Posterior vena cava (tissue), 2 donors: Measurements from ENCODE around the gene ADGRG6. TPM values are rescaled to one million over a fixed set of nuclear protein-coding genes. Genes with fewer than 3 reads are reported as not detected.

Source experiments
- DNase-seq: peaks from one replicate; pipeline ENCODE4 v3.0.0-alpha.2; 2020; ENCODE audit warnings: low spot score
- intact Hi-C, 2 donors: fragments of 100-400 bp; cut with DNase I; formaldehyde crosslinking; loops; one replicate each; pipeline versions ENCODE4 v1.14.1 to v1.14.2; 2022 to 2023
- total RNA-seq, 2 donors: library from RNA; stranded (reverse); fragmentation: NEBNext Ultra II Directional; extraction: Animal tissue kit (Norgen Biotek cat#: 25700); gene quantifications; one replicate each; pipeline ENCODE4 v1.2.1, GENCODE V29; 2021
- donor health status: DM: yes; HTN: yes; CAD: no.
- donor health status: DM: yes; HTN: yes; CAD: no.

The ADGRG6 gene
- total RNA-seq, 2 donors from 2014 or later = 10.2 to 15.1 TPM

DNA sequence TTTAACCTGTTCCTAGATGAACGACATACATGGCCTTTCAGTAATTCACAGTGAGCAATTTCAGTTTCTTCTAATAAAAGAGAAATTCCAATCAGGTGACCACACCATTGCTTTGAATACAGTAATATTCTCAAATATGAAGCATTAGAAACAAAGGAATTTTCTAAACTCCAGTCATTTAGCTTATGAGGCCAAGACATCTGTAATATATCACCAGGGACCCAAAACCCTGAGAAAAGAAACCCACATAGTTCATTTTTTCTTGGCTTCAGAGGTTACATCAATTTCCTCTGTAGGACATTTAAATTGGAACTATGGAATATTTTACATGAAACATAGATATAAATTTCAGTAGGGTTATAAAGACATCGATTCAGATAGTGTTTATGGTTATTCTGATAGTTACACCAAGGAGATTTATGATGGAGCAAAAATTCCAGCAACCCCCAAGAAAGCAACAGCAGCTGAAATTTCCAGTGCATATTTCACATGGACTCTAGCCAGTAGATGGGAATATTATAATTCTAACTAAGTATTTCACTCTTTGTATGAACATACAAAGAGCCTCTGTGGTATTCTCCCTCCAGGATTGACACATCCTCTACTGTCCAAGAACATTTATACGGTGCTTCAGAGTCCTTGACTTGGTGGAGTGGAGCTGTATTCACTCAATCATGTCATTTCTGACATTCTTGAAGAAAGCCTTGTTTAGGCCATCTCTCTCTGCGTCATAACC, 82.9 kb downstream of the ADGRG6 start:
- no peak for DNase-seq
- intact Hi-C loops = loop anchor here in 1 of 2 donors (10.0 kb wide), 1 partner anchor 240 kb away; the partner anchor contains the start of genes NMBR and VTA1

GRCh38 chr6:142385352-142385751, 83.5 kb downstream of the ADGRG6 start:
- intact Hi-C loops = loop anchor here in 1 of 2 donors (10.0 kb wide), 1 partner anchor 241 kb away; the partner anchor contains the start of genes NMBR and VTA1
- no peak for DNase-seq

DNA sequence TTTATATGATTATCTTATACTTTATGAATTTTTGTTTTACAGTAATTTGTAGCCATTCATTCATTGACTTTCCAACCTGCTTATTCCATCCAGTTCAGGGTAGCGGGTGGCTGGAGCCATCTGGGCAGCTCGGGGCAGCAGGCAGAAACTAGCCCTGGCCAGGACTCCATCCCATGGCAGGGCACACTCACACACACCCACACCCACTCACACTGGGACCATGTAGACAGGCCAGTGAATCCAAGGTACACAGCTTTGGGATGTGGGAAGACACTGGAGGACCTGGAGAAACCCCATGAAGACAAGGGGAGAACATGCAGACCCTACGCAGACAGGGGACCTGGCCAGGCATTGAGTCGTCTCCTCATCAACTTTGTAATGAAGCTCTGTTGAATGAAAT, 84.8 kb downstream of the ADGRG6 start:
- intact Hi-C loops = loop anchor here in 1 of 2 donors (10.0 kb wide), 1 partner anchor 242 kb away; the partner anchor contains the start of genes NMBR and VTA1
- DNase-seq = no peak

GRCh38 chr6:142387997-142388815, 86.4 kb downstream of the ADGRG6 start:
- DNase-seq = no peak
- intact Hi-C loops = loop anchor here in 1 of 2 donors (10.0 kb wide), 1 partner anchor 243 kb away; the partner anchor contains the start of genes NMBR and VTA1

- DNase-seq = no peak
- intact Hi-C loops = no loop called here
These were observed 93.5 kb downstream of the ADGRG6 start for GRCh38 chr6:142395266-142395665.

DNA sequence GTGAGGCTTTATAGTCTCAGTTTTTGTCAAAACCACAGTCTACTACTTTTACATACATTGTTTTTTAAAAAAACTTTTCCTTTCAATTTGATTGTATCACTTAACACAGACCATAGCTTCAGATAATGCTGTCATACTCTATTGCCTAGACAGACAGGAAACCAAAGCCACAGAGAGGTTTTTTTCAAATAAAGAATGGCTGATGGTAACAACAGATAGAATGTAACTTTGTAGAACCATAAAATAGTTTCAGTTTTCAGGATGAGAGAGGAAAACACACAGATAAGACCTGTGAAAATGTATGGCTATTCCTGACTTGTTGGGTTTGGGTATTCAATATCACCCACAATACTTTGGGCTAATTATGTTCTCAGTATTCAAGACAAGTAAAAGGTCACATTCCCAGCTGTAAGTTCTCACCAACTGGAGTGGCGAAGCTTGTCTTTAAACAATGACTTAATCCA, 94.0 kb downstream of the ADGRG6 start:
- intact Hi-C loops = no loop called here
- no peak for DNase-seq

DNA sequence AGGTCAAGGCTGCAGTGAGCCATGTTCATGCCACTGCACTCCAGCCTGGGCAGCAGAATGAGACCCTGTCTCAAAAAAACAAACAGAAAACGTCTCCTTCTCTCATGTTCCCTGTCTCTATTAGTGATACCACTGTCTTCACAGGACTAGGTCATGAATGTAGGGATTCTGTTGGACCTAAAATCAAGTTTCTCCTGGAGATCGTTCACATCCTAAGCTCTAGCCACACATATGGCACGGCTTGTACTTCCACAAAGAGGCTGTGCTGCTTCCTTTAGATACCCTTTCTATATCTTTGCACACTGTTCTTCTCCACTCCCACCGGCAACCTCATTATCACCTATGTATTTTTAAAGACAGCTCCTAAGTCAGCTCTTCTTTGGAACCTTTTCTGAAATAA, 96.5 kb downstream of the ADGRG6 start:
- DNase-seq = no peak
- intact Hi-C loops = no loop called here

GRCh38 chr6:142399739-142400138, 97.9 kb downstream of the ADGRG6 start:
- intact Hi-C loops = no loop called here
- DNase-seq = no peak

DNA sequence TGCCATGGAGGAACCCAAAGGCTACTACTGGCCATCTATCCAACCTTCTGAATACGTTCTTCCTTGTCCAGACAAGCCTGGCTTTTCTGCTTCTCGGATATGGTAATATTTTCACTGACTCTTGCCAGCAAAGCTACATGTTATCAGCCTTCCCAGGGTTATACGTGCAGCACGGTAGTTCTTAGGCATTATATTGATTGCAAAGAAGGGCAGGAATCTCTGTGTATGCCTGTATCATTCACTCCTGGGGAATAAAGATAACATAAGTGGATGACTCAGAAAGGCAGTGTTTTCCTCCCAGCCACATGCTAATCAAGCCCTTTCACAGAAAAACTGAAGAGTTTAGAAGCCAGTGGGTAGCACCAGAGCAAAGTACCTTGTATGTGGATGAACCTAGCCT, 98.7 kb downstream of the ADGRG6 start:
- intact Hi-C loops = no loop called here
- DNase-seq = no peak

DNA sequence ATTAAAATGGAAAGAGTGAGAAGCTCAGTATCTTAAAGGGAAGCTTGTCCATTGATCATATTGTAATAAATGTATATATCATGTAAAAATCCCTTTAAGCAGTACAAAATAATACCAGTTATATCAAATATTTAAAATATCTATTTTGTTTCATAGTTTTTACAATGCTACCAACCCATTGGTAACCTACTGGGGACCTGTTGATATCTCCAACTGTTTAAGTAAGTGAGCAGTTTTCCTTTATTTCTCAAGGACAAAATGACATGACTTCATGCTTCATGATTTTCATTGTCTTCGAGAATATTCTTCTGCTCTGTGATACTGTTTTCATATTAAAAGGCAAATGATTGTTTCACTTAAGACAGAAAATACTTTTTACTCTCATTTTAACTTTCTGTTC, 100.0 kb downstream of the ADGRG6 start:
- intact Hi-C loops = no loop called here
- DNase-seq = no peak

GRCh38 chr6:142404751-142405150, 102.9 kb downstream of the ADGRG6 start:
- DNase-seq = no peak
- intact Hi-C loops = no loop called here

GRCh38 chr6:142406131-142406530, 104.3 kb downstream of the ADGRG6 start:
- intact Hi-C loops = no loop called here
- no peak for DNase-seq

DNA sequence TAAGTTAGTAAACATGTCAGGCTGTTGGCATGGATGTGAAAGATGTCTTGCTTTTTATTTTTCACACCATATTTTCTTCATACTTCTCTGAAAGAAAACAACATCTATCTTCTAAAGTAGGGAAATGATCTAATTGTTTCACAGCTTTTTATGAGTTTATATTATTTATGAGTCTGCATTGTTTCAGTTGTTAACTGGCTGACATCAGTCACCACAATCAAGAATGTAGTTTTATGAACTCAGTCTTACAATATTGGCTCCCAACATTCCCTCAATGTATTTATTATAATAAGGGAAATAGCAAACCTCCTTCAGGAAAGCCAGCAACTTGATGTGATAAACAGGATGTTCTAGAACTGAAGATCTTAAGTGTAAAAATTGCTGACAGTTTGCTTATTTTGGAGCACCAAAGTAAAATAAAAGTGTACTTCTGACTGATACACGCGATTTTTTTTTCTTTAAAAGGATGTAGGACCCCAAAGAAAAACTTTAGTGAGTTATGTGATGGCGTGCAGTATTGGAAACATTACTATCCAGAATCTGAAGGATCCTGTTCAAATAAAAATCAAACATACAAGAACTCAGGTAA, 106.0 kb downstream of the ADGRG6 start:
- intact Hi-C loops = no loop called here
- DNase-seq = no peak

GRCh38 chr6:142408409-142408808, 106.6 kb downstream of the ADGRG6 start:
- intact Hi-C loops = no loop called here
- DNase-seq = no peak

DNA sequence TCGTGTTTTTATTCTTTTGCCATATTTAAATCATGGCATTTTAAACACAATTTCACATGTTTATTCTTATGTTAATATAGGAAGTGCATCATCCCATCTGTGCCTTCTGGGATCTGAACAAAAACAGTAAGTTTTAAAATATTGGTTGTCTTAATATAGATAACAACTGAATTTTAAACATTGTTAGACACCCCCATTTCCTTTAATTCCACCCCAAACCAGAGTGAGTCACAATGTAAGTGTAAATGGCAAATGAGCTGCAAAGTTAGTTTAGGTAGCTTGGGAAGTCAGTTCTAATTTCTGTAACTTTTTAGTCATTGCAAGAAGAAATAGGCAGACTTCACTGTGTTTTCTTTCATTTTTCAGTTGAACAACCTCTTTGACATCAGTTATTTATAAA, 108.0 kb downstream of the ADGRG6 start:
- intact Hi-C loops = no loop called here
- no peak for DNase-seq

DNA sequence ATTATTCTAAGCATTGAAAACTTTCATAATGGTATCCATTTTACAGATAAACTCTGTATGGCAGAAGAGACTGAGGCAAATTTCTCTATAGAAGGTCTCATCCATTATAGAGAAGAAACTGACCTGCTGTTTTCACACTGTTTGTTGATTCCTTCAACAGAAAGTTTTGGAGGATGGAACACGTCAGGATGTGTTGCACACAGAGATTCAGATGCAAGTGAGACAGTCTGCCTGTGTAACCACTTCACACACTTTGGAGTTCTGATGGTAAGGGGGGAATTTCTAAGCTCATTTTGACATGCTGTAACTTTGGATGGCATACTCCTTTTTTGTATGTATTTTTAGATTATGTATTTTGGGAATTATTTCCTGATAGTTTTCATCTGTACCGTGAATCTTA, 109.3 kb downstream of the ADGRG6 start:
- intact Hi-C loops = no loop called here
- DNase-seq = no peak

DNA sequence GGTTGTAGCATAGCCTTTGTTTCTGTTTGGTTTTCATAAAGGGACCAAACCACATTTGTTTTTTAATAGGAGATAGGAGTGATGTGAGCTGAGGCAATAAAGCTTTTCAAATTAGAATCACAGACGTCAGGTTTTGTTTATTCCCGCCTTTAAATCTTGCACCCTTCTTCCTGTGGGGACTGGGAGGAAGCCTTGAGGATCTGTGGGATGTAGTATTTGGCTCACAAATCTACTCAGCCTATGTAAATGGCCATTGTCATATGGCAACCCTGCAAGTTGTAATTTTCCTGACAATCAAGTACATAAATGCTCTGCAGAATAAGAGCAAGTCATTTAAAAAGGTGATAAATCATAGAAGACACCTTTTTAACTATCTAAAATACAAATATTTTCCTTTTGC, 110.4 kb downstream of the ADGRG6 start:
- DNase-seq = no peak
- intact Hi-C loops = no loop called here

GRCh38 chr6:142412658-142413057, 110.9 kb downstream of the ADGRG6 start:
- intact Hi-C loops = no loop called here
- DNase-seq = no peak

DNA sequence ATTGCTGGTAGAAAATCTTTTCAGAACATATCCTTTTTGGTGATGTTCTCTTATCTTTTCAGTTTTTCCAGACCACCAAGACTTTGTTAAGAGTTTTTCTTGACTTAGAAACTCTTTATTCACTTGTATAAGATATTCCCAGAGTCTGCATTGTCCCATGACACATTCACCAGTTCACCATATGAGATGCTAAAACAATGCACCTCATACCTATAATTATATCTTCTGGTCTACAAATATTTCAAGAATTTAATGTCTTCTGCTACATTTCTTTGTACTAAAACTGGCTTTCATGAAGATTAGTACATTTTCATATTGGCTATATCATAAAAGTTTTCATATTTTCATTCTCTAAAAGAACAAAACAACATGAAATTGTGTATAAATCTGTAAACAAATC, 111.3 kb downstream of the ADGRG6 start:
- intact Hi-C loops = no loop called here
- no peak for DNase-seq
